Parathyroid adenoma (tissue), 2 donors: Measurements from ENCODE around the gene NRAS.

Experiments used
- H2AFZ ChIP-seq: fragments of 300-600 bp; sonication (generic); one replicate; pipeline ENCODE4 v1.7.0; 2017; ENCODE audit warnings: antibody characterized with exemption, mild to moderate bottlenecking
- H3K27ac ChIP-seq: fragments of 300-600 bp; sonication (generic); one replicate; pipeline ENCODE4 v1.7.0; 2017
- H3K27me3 ChIP-seq: fragments of 300-600 bp; sonication (generic); one replicate; pipeline ENCODE4 v1.7.0; 2017; ENCODE audit warnings: low read length; ENCODE audit not compliant: control insufficient read depth, insufficient read depth
- H3K36me3 ChIP-seq: fragments of 300-600 bp; sonication (generic); one replicate; pipeline ENCODE4 v1.7.0; 2017; ENCODE audit warnings: low read length; ENCODE audit not compliant: control insufficient read depth, insufficient read depth
- H3K4me1 ChIP-seq: fragments of 300-600 bp; sonication (generic); one replicate; pipeline ENCODE4 v1.7.0; 2017; ENCODE audit warnings: control low read depth
- H3K4me2 ChIP-seq: fragments of 300-600 bp; sonication (generic); one replicate; pipeline ENCODE4 v1.7.0; 2017; ENCODE audit warnings: low read length
- H3K4me3 ChIP-seq: fragments of 300-600 bp; sonication (generic); one replicate; pipeline ENCODE4 v1.7.0; 2017; ENCODE audit warnings: low read depth, low read length
- H3K79me2 ChIP-seq: fragments of 300-600 bp; sonication (generic); one replicate; pipeline ENCODE4 v1.7.0; 2017; ENCODE audit warnings: control low read depth
- H3K9ac ChIP-seq: fragments of 300-600 bp; sonication (generic); one replicate; pipeline ENCODE4 v1.7.0; 2017; ENCODE audit warnings: mild to moderate bottlenecking
- H3K9me3 ChIP-seq: fragments of 300-600 bp; sonication (generic); one replicate; pipeline ENCODE4 v1.7.0; 2017; ENCODE audit warnings: low read length; ENCODE audit not compliant: control insufficient read depth
- CTCF ChIP-seq: fragments of 300-600 bp; sonication (generic); IDR thresholded peaks from one replicate; pipeline ENCODE4 v1.7.0; 2017; ENCODE audit warnings: antibody characterized with exemption, mild to moderate bottlenecking
- donor health status: primary hyperparathyroidism.

NRAS gene

GRCh38 chr1:114676115-114676514 is 40.5 kb downstream of the NRAS start:
- no peak overlapping the region for H2AFZ ChIP-seq
- no peak for TF ChIP-seq CTCF
- H3K27me3 ChIP-seq, result no peaks in the 10 kb centered on the region
- H3K4me3 ChIP-seq, result no peak overlapping the region
- H3K79me2 ChIP-seq, result no peaks in the 10 kb centered on the region
- H3K36me3 ChIP-seq, result no peaks in the 10 kb centered on the region
- no peak overlapping the region for H3K4me2 ChIP-seq
- no peak overlapping the region for H3K27ac ChIP-seq
- H3K4me1 ChIP-seq, result no peaks in the 10 kb centered on the region
- no peak overlapping the region for H3K9ac ChIP-seq
- H3K9me3 ChIP-seq, result no peaks in the 10 kb centered on the region

- Histone ChIP-seq H3K4me1 (no peaks in the 10 kb centered on the region), H3K36me3 (no peaks in the 10 kb centered on the region), H3K4me3 (no peak overlapping the region), H3K9me3 (no peaks in the 10 kb centered on the region), H3K4me2 (no peak overlapping the region), H2AFZ (no peak overlapping the region), H3K27ac (no peak overlapping the region), H3K9ac (no peak overlapping the region), H3K79me2 (no peaks in the 10 kb centered on the region), H3K27me3 (no peaks in the 10 kb centered on the region)
- TF ChIP-seq CTCF, result no peak
Measured at GRCh38 chr1:114671939-114672275, 44.7 kb downstream of the NRAS start.

- Histone ChIP-seq H2AFZ (no peak overlapping the region), H3K4me3 (no peak overlapping the region), H3K9ac (no peak overlapping the region), H3K27me3 (no peaks in the 10 kb centered on the region), H3K27ac (no peak overlapping the region), H3K9me3 (no peaks in the 10 kb centered on the region), H3K79me2 (no peaks in the 10 kb centered on the region), H3K4me1 (no peaks in the 10 kb centered on the region), H3K36me3 (no peaks in the 10 kb centered on the region), H3K4me2 (no peak overlapping the region)
- no peak for TF ChIP-seq CTCF
Measured at GRCh38 chr1:114671011-114671938, 45.3 kb downstream of the NRAS start.

GRCh38 chr1:114670083-114671010 is 46.2 kb downstream of the NRAS start:
- Histone ChIP-seq H3K4me2 (peak overlapping the region; percentile 81), H3K79me2 (no peaks in the 10 kb centered on the region), H2AFZ (peak overlapping the region; percentile 87), H3K4me1 (no peaks in the 10 kb centered on the region), H3K36me3 (no peaks in the 10 kb centered on the region), H3K9ac (no peak overlapping the region), H3K27ac (peak overlapping the region; percentile 47), H3K27me3 (no peaks in the 10 kb centered on the region), H3K9me3 (no peaks in the 10 kb centered on the region), H3K4me3 (peak overlapping the region; percentile 70)
- TF ChIP-seq CTCF, result no peak
